Esophagus muscularis mucosa (tissue), 4 donors: Measurements from ENCODE around the gene SBDS.

Experiments used
- EP300 ChIP-seq: sonication (generic); formaldehyde crosslinking; IDR thresholded peaks from one replicate; pipeline ENCODE4 v1.6.1; 2017; ENCODE audit warnings: antibody characterized with exemption
- POLR2A ChIP-seq: fragments of 450-650 bp; IDR thresholded peaks from one replicate; pipeline ENCODE4 v1.6.1; 2017; ENCODE audit warnings: antibody characterized with exemption, moderate library complexity, mild to moderate bottlenecking, low read depth
- POLR2AphosphoS5 ChIP-seq, 2 donors: sonication (generic); formaldehyde crosslinking; IDR thresholded peaks; one replicate each; pipeline ENCODE4 v1.6.1; 2017; ENCODE audit warnings: antibody characterized with exemption in 2 of 2
- TF ChIP-seq, protein P1 (sequence below), 3 experiments: fragments of 200-600 bp in 2 of 3; fragments of 450-650 bp in 1 of 3; sonication (generic) in 2 of 3; IDR thresholded peaks; one replicate each; pipeline ENCODE4 v1.5.1; 2017 to 2019; ENCODE audit warnings: antibody characterized with exemption in 3 of 3, mild to moderate bottlenecking in 2 of 3, moderate library complexity in 1 of 3

- TF ChIP-seq POLR2AphosphoS5 (IDR thresholded peaks at IDR 0.05) (no peak), POLR2A (no peak), EP300 (no peak)
- TF ChIP-seq, protein P1, sequence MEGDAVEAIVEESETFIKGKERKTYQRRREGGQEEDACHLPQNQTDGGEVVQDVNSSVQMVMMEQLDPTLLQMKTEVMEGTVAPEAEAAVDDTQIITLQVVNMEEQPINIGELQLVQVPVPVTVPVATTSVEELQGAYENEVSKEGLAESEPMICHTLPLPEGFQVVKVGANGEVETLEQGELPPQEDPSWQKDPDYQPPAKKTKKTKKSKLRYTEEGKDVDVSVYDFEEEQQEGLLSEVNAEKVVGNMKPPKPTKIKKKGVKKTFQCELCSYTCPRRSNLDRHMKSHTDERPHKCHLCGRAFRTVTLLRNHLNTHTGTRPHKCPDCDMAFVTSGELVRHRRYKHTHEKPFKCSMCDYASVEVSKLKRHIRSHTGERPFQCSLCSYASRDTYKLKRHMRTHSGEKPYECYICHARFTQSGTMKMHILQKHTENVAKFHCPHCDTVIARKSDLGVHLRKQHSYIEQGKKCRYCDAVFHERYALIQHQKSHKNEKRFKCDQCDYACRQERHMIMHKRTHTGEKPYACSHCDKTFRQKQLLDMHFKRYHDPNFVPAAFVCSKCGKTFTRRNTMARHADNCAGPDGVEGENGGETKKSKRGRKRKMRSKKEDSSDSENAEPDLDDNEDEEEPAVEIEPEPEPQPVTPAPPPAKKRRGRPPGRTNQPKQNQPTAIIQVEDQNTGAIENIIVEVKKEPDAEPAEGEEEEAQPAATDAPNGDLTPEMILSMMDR (IDR thresholded peaks at IDR 0.05) = no peak
Observed at GRCh38 chr7:67033251-67033650, 37.9 kb upstream of the SBDS start.
